ENCODE measurements around the gene TMPRSS2.

TMPRSS2 gene

GRCh38 chr21:41507521-41508414 lies at the start of gene TMPRSS2:
TMPRSS2 (minus strand) TSS chr21:41508158; CDS start chr21:41498133, 10,025 bp downstream.
- no peak for DNase-seq (ENCODE audit: low read depth)

GRCh38 chr21:41555057-41555456 lies 47.1 kb upstream of the TMPRSS2 start:
- DNase-seq (ENCODE audit: low read depth) = no peak

GRCh38 chr21:41552254-41552653 lies 44.3 kb upstream of the TMPRSS2 start:
- no peak for DNase-seq (ENCODE audit: low read depth)

GRCh38 chr21:41548781-41549180 lies 40.8 kb upstream of the TMPRSS2 start:
- DNase-seq (ENCODE audit: low read depth) = no peak

GRCh38 chr21:41547111-41547510 lies 39.2 kb upstream of the TMPRSS2 start:
- DNase-seq (ENCODE audit: low read depth) = no peak

GRCh38 chr21:41545500-41546359 lies 37.8 kb upstream of the TMPRSS2 start:
- DNase-seq (ENCODE audit: low read depth) = no peak

GRCh38 chr21:41542727-41543126 lies 34.8 kb upstream of the TMPRSS2 start:
- DNase-seq (ENCODE audit: low read depth) = no peak

- no peak for DNase-seq (ENCODE audit: low read depth)
Observed at GRCh38 chr21:41537356-41537755, 29.4 kb upstream of the TMPRSS2 start.

GRCh38 chr21:41536827-41537103 lies 28.8 kb upstream of the TMPRSS2 start:
- no peak for DNase-seq (ENCODE audit: low read depth)

- DNase-seq (ENCODE audit: low read depth) = no peak
Observed at GRCh38 chr21:41536076-41536826, 28.3 kb upstream of the TMPRSS2 start.

GRCh38 chr21:41530366-41530765 lies 22.4 kb upstream of the TMPRSS2 start:
- DNase-seq (ENCODE audit: low read depth) = no peak

- no peak for DNase-seq (ENCODE audit: low read depth)
Observed at GRCh38 chr21:41529769-41530168, 21.8 kb upstream of the TMPRSS2 start.

GRCh38 chr21:41526478-41527087 lies 18.6 kb upstream of the TMPRSS2 start:
- no peak for DNase-seq (ENCODE audit: low read depth)

GRCh38 chr21:41523175-41523574 lies 15.2 kb upstream of the TMPRSS2 start:
- no peak for DNase-seq (ENCODE audit: low read depth)

- DNase-seq (ENCODE audit: low read depth) = no peak
Observed at GRCh38 chr21:41521489-41522027, 13.6 kb upstream of the TMPRSS2 start.

GRCh38 chr21:41520560-41521442 lies 12.8 kb upstream of the TMPRSS2 start:
- no peak for DNase-seq (ENCODE audit: low read depth)

GRCh38 chr21:41519806-41520559 lies 12.0 kb upstream of the TMPRSS2 start:
- DNase-seq (ENCODE audit: low read depth) = no peak

- DNase-seq (ENCODE audit: low read depth) = no peak
Observed at GRCh38 chr21:41518757-41519156, 10.8 kb upstream of the TMPRSS2 start.

- no peak for DNase-seq (ENCODE audit: low read depth)
Observed at GRCh38 chr21:41511858-41512257, 3.9 kb upstream of the TMPRSS2 start.

GRCh38 chr21:41510500-41510899 lies 2.5 kb upstream of the TMPRSS2 start:
- no peak for DNase-seq (ENCODE audit: low read depth)
